Measurements from ENCODE around the gene SCN1B. TPM values are rescaled to one million over a fixed set of nuclear protein-coding genes. Genes with fewer than 3 reads are reported as not detected.

Gene SCN1B
- total and polyA plus RNA-seq, 8 donors = 1.3 to 36.6 (median 3.7) TPM; not detected in 1

DNA sequence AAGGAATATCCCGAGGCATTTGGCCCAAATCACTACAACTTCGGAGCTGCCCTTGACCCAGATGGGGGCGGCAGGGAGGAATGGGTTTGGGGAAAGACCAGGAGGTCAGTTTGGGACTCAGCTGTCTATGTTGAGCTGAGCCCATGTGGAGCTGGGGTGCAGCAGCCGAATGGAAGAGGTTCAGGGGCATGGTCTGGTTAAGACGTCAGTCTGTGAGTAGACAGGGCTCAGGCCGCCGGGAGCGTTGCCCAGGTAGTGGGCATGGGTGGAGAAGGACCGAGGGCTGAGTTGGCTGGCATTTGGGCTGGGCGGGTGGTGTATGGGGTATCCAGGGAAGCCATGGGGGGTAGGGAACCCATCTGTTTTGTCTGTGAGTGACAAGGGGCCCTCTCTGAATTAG lies 9.3 kb upstream of the SCN1B start:
- WGBS, 5 donors = 89 to 94% (median 91%) methylated on average over 10 of the region's 10 CpGs
- H3K27me3 ChIP-seq = no peaks in the 10 kb centered on the region
- no peaks in the 10 kb centered on the region for H3K9me3 ChIP-seq
- H3K27ac ChIP-seq = no peak overlapping the region
- DNase-seq = no peak
- no peak overlapping the region for H3K4me3 ChIP-seq
- TF ChIP-seq, protein P1, sequence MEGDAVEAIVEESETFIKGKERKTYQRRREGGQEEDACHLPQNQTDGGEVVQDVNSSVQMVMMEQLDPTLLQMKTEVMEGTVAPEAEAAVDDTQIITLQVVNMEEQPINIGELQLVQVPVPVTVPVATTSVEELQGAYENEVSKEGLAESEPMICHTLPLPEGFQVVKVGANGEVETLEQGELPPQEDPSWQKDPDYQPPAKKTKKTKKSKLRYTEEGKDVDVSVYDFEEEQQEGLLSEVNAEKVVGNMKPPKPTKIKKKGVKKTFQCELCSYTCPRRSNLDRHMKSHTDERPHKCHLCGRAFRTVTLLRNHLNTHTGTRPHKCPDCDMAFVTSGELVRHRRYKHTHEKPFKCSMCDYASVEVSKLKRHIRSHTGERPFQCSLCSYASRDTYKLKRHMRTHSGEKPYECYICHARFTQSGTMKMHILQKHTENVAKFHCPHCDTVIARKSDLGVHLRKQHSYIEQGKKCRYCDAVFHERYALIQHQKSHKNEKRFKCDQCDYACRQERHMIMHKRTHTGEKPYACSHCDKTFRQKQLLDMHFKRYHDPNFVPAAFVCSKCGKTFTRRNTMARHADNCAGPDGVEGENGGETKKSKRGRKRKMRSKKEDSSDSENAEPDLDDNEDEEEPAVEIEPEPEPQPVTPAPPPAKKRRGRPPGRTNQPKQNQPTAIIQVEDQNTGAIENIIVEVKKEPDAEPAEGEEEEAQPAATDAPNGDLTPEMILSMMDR (IDR thresholded peaks at IDR 0.05) = no peak
- TF ChIP-seq EP300 (IDR thresholded peaks at IDR 0.05) = no peak
- intact Hi-C loops (cut with DNase I; ENCODE audit: low total_unique reads) = no loop called here
- H3K4me1 ChIP-seq = peaks cover 0 to 1% (median 0%) of the 10 kb centered on the region in 4 donors
- H3K36me3 ChIP-seq = peaks cover 79 to 100% (median 100%) of the 10 kb centered on the region in 4 donors

DNA sequence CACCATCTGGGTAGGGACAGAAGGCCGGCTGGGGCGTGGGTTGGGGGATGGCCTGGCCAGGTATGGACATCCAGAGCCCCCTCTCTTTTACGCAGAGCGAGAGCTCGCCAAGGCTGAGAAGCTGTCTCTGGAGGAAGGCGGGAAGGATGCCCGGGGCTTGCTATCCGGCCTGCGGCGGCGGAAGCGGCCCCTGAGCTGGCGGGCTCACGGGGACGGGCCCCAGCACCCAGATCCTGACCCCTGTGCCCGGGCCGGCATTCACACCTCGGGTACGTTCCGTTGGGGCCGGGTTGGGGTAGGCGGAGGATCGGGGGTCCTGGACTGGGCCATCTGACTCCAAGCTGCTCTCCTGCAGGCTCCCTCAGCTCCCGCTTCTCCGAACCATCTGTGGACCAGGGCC lies 8.7 kb upstream of the SCN1B start:
- DNase-seq = no peak
- intact Hi-C loops (cut with DNase I; ENCODE audit: low total_unique reads) = no loop called here
- TF ChIP-seq EP300 (IDR thresholded peaks at IDR 0.05) = no peak
- no peak for TF ChIP-seq POLR2A (IDR thresholded peaks at IDR 0.05)
- Histone ChIP-seq H3K36me3 (peaks cover 82 to 100% (median 100%) of the 10 kb centered on the region in 4 donors), H3K27ac (no peak overlapping the region), H3K4me1 (no peaks in the 10 kb centered on the region), H3K9me3 (no peaks in the 10 kb centered on the region), H3K4me3 (no peak overlapping the region), H3K27me3 (no peaks in the 10 kb centered on the region)
- WGBS, 5 donors = 90 to 98% (median 96%) methylated on average over 6 to 25 of the region's 25 CpGs

DNA sequence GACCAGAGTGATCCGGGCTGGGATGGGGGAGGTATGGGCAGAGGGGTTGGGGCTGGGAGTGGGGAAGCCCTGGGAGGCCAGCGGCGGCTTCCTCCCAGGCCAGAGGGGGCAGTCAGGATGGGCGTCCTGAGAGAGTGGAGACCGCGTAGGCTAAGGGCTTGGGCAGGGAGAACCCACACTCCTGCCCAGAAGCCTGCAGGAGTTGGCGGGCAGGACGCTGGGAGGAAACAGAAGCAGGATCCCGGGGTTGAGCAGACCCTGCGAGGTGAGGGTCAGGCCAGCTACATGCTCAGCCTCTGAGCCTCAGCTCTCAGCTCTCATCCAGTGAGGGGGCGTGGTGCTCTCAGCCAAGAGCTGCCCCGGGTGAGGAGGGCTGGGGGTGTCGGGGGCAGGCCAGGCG lies 7.8 kb upstream of the SCN1B start:
- intact Hi-C loops (cut with DNase I; ENCODE audit: low total_unique reads) = no loop called here
- WGBS, 5 donors = 80 to 89% (median 89%) methylated on average over 11 to 14 of the region's 14 CpGs
- Histone ChIP-seq H3K4me1 (no peaks in the 10 kb centered on the region), H3K4me3 (no peak overlapping the region), H3K27me3 (no peaks in the 10 kb centered on the region), H3K36me3 (peaks cover 75 to 100% (median 100%) of the 10 kb centered on the region in 4 donors), H3K9me3 (no peaks in the 10 kb centered on the region), H3K27ac (no peak overlapping the region)
- TF ChIP-seq, protein P1 (IDR thresholded peaks at IDR 0.05) = no peak
- TF ChIP-seq POLR2A (IDR thresholded peaks at IDR 0.05) (no peak), EP300 (IDR thresholded peaks at IDR 0.05) (no peak), POLR2AphosphoS5 (IDR thresholded peaks at IDR 0.05) (no peak)
- DNase-seq = no peak

DNA sequence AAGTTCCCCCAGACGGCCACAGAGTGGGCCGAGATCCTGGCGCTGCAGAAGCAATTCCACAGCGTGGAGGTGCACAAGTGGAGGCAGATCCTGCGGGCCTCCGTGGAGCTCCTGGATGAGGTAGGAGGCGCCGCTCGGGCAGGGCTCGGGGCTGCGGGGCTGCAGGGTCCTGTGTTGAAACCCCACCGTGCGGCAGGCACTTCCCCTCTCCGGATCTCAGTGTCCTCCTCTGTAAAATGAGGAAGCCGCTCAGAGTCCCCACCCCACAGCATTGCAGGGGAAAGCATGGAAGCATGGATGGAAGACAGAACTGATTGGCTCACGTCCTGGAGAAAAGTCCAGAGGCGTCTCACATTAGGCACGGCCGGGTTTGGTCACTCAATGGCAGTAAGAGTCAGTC lies 6.8 kb upstream of the SCN1B start:
- Histone ChIP-seq H3K9me3 (no peaks in the 10 kb centered on the region), H3K27me3 (no peaks in the 10 kb centered on the region), H3K36me3 (peaks cover 68 to 100% (median 98%) of the 10 kb centered on the region in 4 donors), H3K4me3 (no peak overlapping the region), H3K27ac (no peak overlapping the region), H3K4me1 (no peaks in the 10 kb centered on the region)
- intact Hi-C loops (cut with DNase I; ENCODE audit: low total_unique reads) = no loop called here
- 83 to 93% (median 86%) methylated on average over 11 to 19 of the region's 19 CpGs for WGBS, 5 donors
- DNase-seq = no peak
- TF ChIP-seq, protein P1 (IDR thresholded peaks at IDR 0.05) = no peak
- no peak for TF ChIP-seq POLR2A (IDR thresholded peaks at IDR 0.05)
- no peak for TF ChIP-seq POLR2AphosphoS5 (IDR thresholded peaks at IDR 0.05)

DNA sequence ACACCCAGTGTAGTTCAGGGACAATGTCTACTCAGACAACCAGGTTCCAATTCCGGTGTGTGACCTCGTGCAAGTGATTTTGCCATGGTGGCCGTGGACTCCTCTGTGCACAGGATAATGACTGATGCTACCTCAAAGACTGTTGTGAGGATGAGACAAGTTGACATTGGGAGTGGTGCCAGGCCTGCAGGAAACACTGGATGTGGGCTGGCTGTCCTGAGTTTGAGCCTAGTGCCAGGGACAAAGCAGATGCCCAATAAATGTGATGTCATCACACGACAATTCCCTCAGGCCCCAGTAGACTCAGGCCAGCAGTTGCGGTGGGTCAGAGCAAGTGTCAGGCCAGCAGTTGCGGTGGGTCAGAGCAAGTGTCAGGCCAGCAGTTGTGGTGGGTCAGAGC lies 6.2 kb upstream of the SCN1B start:
- H3K4me3 ChIP-seq = no peak overlapping the region
- H3K9me3 ChIP-seq = no peaks in the 10 kb centered on the region
- peaks cover 61 to 94% (median 91%) of the 10 kb centered on the region in 4 donors for H3K36me3 ChIP-seq
- H3K4me1 ChIP-seq = no peaks in the 10 kb centered on the region
- no peak for DNase-seq
- H3K27me3 ChIP-seq = no peaks in the 10 kb centered on the region
- TF ChIP-seq EP300 (IDR thresholded peaks at IDR 0.05) (no peak), POLR2AphosphoS5 (IDR thresholded peaks at IDR 0.05) (no peak), POLR2A (IDR thresholded peaks at IDR 0.05) (no peak)
- TF ChIP-seq, protein P1 (IDR thresholded peaks at IDR 0.05) = no peak
- 82 to 92% (median 88%) methylated on average over 6 of the region's 6 CpGs for WGBS, 5 donors
- intact Hi-C loops (cut with DNase I; ENCODE audit: low total_unique reads) = no loop called here
- no peak overlapping the region for H3K27ac ChIP-seq
